Measurements from ENCODE around the gene BRSK2.

The BRSK2 gene

DNA sequence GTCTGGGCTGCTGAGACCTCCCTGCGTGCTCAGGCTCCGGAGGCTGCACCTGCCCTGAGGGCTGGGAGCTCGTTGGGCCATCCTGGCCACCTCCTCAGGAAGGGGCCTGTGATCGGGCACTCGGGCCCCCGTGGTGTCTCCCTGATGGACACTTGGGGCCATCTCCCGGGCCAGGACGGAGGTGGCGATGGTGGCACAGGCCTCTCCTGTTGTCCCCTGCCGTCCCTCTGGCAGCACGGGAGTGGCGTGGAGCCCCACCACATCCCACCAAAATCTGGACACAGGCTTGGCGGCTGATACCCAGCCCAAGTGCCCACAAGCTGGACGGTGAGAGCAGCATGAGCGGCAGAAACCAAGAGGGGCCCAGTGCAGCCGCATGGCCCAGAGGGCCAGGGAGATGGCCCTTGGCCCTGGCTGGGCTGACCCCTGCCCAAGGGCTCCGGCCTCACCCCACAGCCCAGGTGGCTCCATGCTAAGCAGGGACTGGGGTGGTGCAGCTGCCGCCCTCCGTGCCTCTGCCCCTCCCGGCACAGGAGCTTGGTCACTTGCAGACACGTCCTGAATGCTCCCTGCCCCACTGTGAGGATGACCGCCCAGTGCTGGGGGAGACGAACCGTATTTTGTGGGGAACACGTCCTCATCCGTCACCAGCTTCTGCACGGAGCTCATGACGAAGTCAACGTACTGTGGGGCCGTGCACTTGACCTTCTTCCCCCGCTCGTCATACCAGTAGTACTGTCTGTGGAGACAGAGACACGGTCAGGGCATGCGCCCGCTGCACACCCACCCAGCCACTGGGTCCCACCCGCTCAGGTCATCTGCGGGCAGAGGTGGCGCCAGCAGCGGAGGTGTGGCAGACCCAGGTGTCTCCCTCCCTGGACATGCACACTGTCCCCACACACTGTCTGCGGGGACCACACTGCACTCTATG, 81.2 kb downstream of the BRSK2 start:
- DNase-seq: no peak

DNA sequence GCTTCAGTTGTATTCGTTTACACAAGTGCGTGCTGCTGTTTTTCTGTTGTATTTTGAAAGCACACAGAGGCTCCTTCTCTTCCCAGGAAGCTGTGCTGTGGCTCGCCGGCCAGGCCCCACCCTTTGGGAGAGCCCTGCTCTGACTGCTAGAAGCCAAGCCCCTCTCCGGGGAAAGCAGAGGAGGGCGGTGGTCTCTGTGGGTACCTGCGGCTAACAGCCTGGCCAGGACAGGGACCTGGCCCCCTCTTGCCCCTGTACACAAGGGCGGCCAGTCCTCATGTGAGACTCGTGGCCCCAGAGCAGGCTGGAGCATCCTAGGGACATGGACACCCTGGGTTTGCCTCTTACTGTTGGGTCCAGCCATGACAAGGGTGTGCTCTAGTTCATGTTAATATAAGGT, 82.0 kb downstream of the BRSK2 start:
- no peak for DNase-seq

DNA sequence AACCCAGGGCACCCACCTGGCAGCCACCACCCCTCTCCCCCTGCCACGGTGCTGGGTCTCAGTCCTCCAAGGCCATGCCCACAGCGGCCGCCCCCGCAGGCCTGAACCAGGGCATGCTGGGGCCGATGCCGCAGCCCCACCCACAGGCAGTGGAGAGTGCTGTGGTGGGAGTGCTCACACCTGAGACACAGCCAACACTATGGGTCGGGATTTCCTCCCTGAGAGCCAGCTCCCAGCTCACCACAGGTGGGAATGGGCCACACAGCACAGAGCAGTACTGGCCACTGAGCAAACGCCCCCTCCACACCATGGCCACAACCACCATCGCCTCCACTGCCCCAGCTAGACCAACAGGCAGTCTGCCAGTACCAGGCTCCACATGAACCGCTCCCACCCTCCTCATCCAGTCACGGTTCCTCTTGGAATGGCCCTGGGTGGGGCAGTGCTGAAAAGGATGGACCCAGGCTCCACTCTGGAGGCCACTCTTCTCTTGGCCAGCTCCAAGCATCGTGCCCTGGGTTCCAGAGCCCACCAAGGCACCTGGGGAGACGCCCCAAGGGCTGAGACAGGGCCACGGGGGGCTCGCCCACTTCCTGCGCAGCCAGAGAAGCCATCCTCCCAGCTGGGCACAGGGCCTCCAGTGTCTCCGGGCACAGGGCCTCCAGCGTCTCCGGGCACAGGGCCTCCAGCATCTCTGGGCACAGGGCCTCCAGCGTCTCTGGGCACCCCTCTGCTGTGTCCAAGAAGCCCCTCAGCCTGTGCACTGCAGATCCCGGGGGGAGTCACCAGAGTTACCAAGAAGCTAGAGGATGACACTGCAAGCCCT, 82.7 kb downstream of the BRSK2 start:
- no peak for DNase-seq

DNA sequence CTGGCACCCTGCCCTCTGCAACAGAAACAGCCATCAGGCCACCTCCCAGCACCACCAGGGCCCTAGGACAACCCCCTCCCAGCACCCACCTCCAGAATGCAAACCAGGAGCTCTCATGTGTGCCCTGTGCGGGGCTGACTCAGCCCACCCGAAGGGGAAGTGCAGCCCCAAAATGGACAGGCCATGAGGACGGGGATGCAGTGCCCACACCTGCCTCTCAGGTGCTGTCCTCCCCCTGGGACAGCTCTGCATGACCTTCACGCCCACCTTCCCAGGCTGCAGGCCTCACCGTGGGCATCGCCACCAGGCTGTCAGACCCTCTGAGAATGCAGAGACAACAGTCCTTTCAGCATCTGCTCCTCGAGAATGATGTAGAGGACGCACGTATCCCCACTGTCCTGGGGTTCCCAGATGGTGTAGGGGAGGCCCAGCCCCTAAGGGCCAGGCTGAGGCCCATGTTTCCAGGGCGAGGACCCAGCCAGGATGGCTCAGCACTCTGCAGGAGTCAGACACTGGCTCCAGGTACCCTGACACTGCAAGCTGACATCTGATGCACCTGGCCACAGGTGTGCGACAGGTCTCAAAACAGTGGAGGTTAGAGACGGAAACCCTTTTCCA, 83.4 kb downstream of the BRSK2 start:
- DNase-seq: no peak

GRCh38 chr11:1473786-1474185, 84.1 kb downstream of the BRSK2 start:
- no peak for DNase-seq

GRCh38 chr11:1475841-1476240, 86.1 kb downstream of the BRSK2 start:
- DNase-seq: no peak

- DNase-seq: no peak
Observed at GRCh38 chr11:1476940-1477736, 87.4 kb downstream of the BRSK2 start.

GRCh38 chr11:1478011-1478410, 88.3 kb downstream of the BRSK2 start:
- DNase-seq: no peak

DNA sequence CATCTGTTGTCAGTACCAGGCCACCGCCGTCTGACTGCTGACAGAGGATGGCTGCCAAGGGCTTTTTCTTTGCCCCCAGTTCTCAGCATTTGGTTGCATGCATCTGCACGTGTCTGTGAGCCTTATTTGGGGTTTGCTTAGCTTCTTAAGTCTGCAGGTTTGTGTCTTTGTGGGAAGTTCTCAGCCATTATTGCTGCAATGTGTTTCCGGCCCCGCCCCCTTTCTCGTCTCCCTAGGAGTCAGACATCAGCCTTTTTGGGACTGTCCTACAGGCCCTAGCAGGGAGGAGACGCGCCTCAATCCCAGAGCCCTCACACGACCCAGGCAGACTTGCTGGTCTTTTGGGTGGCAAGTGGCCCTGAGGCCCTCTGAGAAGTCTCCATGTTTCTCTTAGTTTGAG, 88.8 kb downstream of the BRSK2 start:
- peak; percentile 21 for DNase-seq

DNA sequence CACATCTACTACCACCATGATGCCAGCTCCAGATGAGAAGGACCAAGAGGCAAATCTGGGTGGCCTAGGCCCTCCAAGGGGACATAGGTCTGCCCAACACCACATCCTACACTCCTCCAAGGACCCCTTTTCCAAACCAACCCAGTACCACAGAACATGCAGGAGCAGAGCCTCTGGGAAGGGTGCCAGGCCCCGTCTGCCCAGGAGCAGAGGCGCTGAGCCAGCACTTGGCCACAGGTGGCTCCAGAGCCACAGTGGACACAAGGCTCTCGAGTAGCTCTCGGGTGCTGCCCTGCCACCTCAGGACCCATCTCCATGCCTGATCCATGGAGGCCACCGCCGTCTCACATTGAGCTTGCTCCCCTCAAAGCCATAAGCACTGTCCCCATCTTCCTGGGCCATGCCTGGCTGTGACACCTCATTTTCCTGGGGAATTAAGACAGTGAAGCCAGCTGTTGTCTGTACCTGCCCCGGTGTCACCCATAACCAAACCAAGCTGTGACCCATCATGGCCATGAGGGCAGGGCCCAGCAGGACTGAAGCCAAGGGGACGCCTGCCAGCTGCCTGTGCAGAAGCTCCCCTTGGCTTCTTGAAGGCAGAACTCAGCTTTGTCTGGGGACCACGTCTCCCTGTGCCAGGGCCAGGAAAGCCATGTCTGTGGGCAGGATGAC, 89.4 kb downstream of the BRSK2 start:
- DNase-seq: no peak

- no peak for DNase-seq
Observed at GRCh38 chr11:1479678-1480118, 90.0 kb downstream of the BRSK2 start.

- DNase-seq: no peak
Observed at GRCh38 chr11:1480191-1480554, 90.4 kb downstream of the BRSK2 start.

GRCh38 chr11:1480555-1481482, 91.1 kb downstream of the BRSK2 start:
- DNase-seq: no peak

GRCh38 chr11:1481483-1481825, 91.7 kb downstream of the BRSK2 start:
- no peak for DNase-seq

- DNase-seq: no peak
Observed at GRCh38 chr11:1481861-1482441, 92.2 kb downstream of the BRSK2 start.

DNA sequence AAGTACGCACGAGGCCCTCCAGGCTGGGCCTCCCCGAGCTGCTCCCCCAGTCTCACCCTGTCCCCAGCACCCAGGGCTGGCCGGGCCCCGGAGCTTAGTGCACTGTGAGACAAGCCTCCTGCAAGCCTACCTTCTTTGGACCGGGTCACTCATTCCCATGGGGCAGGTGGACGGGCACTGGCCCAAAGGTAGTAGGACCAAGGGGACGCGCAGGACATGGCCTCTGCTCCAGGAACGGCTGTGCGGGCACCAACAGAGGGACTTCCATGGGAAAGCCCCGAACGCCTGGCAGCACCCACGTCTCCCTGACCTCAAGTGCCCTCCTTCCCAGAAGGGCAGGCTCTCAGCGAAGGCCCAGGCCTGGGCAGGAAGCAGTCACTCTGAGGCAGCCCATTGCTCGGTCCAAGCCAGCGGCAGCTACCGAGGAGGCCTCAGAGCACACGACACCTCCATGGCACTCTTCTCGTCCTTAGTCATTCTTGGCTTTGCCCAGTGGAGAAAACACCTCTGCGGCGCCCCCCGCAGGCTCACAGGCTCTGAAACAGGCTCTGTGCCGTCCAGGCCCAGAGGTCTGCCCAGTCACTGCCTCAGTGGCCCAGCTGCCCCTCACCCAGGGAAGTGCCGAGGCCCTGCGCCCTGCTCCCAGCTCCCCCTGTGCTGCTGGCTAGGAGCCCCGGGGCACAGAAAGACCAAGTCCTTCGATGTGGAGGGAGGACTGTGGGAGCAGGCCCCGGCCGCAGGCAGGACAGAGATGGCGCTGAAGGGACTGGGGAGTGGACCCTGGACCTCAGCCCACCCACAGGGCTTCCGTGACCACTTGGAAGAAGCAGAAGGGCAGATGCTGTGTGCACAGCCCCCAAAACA, 93.1 kb downstream of the BRSK2 start:
- DNase-seq: no peak

DNA sequence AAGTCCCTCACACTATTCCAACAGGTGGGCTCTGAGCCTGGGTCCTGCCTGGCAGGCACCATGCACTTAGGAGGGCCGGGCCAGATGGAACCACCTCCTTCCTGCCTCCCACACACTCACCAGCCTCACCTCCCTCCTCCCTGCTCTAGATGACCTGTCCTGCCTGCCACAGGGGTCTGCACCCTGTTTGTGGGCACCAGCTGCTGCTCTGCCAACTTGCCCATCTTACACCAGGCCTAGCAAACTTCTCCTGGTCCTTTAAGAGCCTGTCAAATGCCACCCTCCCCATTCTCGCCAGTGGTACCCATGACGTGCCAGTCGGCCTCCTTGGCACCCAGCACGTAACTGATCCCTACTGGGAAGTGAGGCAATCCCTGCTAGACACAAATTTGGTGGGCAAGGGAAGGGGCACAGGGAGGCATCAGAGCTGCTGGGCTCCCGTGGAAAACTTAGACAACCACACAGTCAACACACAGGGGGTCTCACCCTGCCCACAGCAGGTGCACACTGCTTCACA, 93.8 kb downstream of the BRSK2 start:
- no peak for DNase-seq

- no peak for DNase-seq
Observed at GRCh38 chr11:1484061-1484671, 94.4 kb downstream of the BRSK2 start.

All from GF-D8 (cell line).